ENCODE results near the gene GCNT2.
"Not testable (repeated sequence)": the region's sequence is repeated elsewhere in the genome, so short reads cannot be mapped to it uniquely, and the experiment has no call there.

The GCNT2 gene

GRCh38 chr6:10580570-10580969 lies 59.4 kb downstream of the GCNT2 start:
- DNase-seq (ENCODE audit: low spot score), result no peak

- DNase-seq (ENCODE audit: low spot score), result not testable (repeated sequence)
Measured at GRCh38 chr6:10581402-10581801, 60.3 kb downstream of the GCNT2 start.

- no peak for DNase-seq (ENCODE audit: low spot score)
Measured at GRCh38 chr6:10582774-10583508, 61.8 kb downstream of the GCNT2 start.

GRCh38 chr6:10583509-10583901 lies 62.4 kb downstream of the GCNT2 start:
- DNase-seq (ENCODE audit: low spot score), result no peak

DNA sequence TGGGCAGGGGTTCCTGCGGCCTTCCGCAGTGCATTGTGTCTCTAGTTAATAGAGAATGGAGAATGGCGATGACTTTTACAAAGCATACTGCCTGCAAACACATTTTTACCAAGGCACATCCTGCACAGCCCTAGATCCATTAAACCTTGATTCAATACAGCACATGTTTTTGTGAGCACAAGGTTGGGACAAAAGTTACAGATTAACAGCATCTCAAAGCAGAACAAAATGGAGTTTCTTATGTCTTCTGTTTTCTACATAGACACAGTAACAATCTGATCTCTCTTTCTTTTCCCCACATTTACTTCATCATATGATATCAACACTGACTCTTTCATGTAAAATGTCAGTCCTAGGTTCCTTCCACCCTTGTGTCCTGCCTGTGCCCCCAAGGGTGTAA lies 63.5 kb downstream of the GCNT2 start:
- no peak for DNase-seq (ENCODE audit: low spot score)

GRCh38 chr6:10585209-10585845 lies 64.2 kb downstream of the GCNT2 start:
- DNase-seq (ENCODE audit: low spot score), result no peak

GRCh38 chr6:10586302-10586701 lies 65.2 kb downstream of the GCNT2 start:
- no peak for DNase-seq (ENCODE audit: low spot score)

DNA sequence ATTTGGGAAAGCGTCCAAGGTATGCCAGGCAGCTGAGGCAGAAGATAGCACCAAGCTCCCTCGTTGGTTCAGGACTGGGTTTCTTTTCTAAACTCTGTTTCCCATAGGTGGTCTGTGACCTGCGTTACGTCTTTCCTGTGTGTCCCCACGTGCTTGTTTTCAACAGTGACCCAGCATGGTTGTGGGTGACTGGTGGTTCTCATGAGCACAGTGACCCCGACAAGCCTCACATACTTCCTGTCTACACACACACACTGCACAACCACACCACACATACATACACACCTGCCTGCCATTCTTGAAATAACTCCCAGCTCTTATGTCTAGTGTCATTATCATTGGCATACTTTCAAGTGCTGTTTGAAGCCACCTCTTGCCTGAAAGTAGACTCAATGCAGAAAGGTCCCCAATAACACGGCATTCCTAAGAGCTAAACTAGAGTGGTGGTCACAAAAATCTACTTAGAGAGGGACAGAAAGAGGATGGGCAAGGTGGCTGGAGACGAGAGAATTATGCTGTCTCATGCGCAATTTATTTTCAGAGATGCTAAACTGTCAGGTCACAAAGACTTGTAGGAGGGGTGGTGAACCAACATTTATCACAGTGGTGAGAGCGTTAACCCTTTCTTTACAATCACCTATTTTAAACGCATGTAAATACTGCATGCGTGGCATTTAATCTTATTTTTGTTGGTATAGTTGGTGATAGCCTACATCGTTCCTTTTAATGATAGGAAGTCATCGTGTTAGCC lies 66.7 kb downstream of the GCNT2 start:
- no peak for DNase-seq (ENCODE audit: low spot score)

- no peak for DNase-seq (ENCODE audit: low spot score)
Measured at GRCh38 chr6:10588562-10589428, 67.6 kb downstream of the GCNT2 start.

DNA sequence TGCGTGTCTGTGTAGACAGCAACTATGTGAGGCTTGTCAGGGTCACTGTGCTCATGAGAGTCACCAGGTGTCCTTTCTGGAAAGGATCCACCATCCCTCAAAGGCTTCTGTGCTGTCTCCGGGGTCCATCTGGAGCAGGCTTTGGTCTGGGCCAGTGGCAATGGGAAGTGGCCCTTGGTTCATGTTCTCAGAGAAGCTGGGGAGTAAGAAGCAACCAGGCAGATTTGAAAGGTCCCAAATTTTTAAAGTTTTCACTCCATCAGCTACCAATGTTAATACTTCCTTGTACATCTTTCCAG lies 68.2 kb downstream of the GCNT2 start:
- DNase-seq (ENCODE audit: low spot score), result no peak

GRCh38 chr6:10589983-10590382 lies 68.8 kb downstream of the GCNT2 start:
- no peak for DNase-seq (ENCODE audit: low spot score)

DNA sequence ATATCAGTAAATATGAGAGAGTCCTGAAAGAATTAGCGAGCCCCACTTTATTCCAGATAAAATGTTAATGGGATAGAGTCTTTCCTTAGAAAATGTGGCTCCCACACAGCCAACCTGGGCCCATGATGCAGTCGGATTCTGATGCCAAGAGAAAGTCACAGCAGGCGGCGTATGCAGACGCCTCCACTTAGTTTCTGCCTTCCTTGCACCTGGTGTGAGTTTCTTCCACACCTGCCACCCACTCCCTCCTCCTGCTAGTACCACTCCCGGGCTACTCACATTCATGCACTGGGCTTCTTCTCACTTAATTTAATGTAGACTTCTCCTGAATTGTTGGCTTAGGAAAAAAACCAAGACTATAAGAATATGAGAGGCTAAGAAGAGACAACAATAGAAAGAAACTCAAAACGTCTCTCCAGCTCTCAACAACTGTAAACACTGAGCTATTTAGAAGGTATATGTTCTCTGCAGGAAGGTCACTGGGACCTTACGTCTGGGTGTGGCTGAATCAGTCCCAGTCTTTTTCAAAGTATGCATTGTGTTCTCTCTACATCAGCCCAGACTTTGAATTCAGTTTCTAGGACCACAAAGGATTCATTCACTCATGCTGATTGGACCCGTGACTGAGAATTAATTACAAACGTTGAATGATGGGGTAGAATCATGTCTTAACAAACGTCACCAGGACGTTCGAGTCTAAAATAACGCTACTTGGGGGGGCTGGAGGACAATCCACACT lies 70.4 kb downstream of the GCNT2 start:
- no peak for DNase-seq (ENCODE audit: low spot score)

GRCh38 chr6:10595731-10596664 lies 74.8 kb downstream of the GCNT2 start:
- no peak for DNase-seq (ENCODE audit: low spot score)

DNA sequence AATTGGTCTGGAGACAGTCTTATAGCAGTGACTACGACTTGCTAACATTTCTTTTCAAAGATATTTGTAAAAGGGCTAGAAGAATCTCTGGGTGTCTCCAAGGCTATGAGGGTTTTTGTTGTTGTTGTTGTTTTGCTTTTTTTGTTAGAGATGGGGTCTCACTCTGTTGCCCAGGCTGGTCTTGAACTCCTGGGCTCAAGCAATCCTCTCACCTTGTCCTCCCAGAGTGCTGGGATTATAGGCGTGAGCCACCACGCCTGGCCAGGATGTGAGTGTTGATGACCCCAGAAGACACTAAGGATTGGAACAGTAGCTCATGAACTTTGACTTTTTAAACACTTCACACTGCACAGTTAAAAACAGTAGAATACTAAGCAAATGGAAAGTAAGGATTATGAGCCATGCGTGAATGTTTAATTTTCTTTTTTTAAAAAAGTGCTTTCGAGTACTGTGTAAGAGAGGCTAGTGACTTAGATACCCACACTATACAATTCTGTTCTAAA lies 76.4 kb downstream of the GCNT2 start:
- DNase-seq (ENCODE audit: low spot score), result no peak

- DNase-seq (ENCODE audit: low spot score), result no peak
Measured at GRCh38 chr6:10598084-10598960, 77.2 kb downstream of the GCNT2 start.

- DNase-seq (ENCODE audit: low spot score), result no peak
Measured at GRCh38 chr6:10599046-10599445, 77.9 kb downstream of the GCNT2 start.

DNA sequence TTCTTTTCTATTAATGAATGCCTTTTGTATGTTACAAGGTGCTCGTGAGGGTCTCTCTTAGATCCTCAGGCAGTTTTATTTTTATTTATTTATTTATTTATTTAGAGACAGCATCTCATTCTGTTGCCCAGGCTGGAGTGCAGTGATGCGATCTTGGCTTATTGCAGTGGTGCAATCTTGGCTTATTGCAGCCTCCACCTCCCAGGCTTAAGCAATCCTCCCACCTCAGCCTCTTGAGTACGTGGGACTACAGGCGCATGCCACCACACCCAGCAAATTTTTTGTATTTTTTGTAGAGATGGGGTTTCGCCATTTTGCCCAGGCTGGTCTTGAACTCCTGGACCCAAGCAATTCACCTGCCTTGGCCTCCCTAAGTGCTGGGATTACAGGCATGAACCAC lies 79.5 kb downstream of the GCNT2 start:
- DNase-seq (ENCODE audit: low spot score), result not testable (repeated sequence)

DNA sequence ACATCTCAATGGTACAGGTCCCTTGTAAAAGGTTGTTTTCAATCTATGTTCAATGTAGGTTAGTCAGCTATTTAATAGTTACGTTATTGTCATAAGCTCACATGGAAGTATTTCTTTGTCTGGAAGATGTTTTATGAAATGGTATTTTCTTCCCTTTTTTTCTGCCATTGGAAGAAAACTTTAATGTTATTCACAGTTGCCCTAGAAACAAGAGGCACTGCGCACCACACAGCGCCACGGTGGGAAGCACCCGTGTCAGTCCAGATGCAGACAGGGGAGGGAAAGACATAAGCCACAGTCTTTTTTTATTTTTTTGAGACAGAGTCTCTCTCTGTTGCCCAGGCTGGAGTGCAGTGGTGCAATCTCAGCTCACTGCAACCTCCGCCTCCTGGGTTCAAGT lies 82.1 kb downstream of the GCNT2 start:
- DNase-seq (ENCODE audit: low spot score), result no peak

GRCh38 chr6:10609038-10609437 lies 87.9 kb downstream of the GCNT2 start:
- no peak for DNase-seq (ENCODE audit: low spot score)
